NCI-H1048 (cell line): ENCODE data around the gene ARHGAP9.
"Not testable (repeated sequence)": the region's sequence is repeated elsewhere in the genome, so short reads cannot be mapped to it uniquely, and the experiment has no call there.

Experiments
- DNase-seq: peaks from one replicate; lab custom pipeline; 2025; lab: John Stamatoyannopoulos, UW

Gene ARHGAP9

GRCh38 chr12:57479376-57480115 lies at the start of gene ARHGAP9:
Gene ARHGAP9, minus strand, starts transcription at chr12:57479866. Its CDS starts 460 bp downstream, at chr12:57479406.
- no peak for DNase-seq

DNA sequence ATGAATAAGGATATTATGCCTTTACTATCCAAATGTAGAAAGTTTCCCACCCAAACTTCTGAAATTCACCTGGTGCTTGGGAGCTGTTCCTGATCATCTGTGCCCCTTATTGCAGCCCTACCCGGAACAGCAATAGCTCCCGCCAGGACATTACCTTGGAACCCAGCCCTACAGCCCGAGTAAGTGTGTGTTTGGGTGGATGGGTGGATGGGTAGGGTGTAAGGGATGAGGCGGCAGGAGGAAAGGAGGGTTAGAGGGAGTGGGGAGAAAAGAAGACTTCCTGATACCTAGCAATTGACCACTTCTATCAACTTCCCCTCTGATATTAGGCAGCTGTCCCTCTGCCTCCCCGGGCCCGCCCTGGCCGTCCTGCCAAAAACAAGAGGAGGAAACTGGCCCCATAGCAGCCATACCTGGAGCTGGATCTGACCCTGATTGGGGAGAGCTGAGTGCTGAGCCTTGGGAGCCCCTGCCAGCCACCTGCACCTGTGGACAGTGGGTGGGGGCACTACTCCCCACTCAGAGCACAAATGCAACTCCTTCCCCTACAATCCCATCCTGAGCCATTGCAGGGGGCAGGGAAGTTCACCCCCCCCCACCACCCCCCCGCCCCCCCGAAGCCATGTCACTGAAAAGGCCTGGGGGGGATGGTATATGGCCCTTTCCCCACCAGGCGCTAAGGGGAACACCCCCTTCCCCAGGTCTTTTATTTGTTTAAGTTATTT lies 49.3 kb upstream of the ARHGAP9 start:
- no peak for DNase-seq

DNA sequence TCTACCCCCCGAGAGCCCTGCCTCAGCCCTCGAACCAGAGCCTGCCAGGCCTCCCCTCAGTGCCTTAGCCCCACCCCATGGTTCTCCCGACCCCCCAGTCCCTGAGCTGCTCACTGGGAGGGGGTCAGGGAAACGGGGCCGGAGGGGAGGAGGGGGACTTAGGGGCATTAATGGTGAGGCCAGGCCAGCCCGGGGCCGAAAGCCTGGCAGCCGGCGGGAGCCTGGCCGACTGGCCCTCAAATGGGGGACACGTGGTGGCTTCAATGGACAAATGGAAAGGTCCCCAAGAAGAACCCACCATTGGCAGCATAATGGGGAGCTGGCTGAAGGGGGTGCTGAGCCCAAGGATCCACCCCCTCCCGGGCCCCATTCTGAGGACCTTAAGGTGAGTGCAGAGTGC lies 48.5 kb upstream of the ARHGAP9 start:
- DNase-seq = no peak

DNA sequence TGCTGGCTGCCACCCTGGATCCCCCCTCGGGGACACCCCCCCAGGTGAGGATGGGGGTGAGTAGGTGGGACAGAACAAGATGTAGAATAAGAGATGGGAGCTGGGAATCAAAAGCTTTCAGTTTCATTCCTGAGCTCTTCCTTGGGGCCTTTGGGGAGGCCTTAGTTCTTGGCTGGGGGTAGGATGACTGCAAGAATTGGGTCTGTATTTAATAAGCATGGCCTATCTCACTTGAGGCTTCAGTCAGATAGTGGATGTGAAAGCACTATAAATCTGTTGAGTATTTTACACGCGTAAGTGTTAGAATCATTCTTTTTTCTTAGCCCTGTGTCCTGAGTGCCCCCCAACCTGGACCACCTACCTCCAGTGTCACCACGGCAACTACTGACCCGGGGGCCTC lies 47.5 kb upstream of the ARHGAP9 start:
- no peak for DNase-seq

DNA sequence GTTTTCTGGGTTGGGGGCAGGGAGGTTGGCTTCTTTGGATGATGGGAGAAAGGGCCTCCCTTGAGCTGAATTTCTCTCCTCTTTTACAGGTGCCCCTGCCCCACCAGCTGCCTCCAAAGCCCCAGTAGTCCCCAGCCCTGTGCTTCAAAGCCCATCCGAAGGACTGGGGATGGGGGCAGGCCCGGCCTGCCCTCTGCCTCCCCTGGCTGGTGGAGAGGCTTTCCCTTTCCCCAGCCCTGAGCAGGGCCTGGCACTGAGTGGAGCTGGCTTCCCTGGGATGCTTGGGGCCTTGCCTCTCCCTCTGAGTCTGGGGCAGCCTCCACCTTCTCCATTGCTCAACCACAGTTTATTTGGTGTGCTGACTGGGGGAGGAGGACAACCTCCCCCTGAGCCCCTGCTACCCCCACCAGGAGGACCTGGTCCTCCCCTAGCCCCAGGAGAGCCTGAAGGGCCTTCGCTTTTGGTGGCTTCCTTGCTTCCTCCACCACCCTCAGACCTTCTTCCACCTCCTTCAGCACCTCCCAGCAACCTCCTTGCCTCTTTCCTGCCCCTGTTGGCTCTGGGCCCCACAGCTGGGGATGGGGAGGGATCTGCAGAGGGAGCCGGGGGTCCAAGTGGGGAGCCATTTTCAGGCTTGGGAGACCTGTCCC lies 46.9 kb upstream of the ARHGAP9 start:
- DNase-seq = no peak

DNA sequence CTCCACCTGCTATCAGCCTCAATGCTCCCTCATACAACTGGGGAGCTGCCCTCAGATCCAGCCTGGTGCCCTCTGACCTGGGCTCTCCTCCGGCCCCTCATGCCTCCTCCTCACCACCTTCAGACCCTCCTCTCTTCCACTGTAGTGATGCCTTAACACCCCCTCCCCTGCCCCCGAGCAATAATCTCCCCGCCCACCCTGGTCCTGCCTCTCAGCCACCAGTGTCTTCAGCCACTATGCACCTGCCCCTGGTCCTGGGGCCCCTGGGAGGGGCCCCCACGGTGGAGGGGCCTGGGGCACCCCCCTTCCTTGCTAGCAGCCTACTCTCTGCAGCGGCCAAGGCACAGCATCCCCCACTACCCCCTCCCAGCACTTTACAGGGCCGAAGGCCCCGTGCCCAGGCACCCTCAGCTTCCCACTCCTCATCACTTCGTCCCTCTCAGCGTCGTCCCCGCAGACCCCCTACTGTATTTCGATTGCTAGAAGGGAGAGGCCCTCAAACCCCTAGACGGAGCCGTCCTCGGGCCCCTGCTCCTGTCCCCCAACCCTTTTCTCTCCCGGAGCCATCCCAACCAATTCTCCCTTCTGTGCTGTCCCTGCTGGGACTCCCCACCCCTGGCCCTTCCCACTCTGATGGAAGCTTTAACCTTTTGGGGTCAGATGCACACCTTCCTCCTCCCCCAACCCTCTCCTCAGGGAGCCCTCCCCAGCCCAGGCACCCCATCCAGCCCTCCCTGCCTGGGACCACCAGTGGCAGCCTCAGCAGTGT lies 46.1 kb upstream of the ARHGAP9 start:
- DNase-seq = no peak

- DNase-seq = no peak
These were observed 45.3 kb upstream of the ARHGAP9 start for GRCh38 chr12:57524814-57525614.

DNA sequence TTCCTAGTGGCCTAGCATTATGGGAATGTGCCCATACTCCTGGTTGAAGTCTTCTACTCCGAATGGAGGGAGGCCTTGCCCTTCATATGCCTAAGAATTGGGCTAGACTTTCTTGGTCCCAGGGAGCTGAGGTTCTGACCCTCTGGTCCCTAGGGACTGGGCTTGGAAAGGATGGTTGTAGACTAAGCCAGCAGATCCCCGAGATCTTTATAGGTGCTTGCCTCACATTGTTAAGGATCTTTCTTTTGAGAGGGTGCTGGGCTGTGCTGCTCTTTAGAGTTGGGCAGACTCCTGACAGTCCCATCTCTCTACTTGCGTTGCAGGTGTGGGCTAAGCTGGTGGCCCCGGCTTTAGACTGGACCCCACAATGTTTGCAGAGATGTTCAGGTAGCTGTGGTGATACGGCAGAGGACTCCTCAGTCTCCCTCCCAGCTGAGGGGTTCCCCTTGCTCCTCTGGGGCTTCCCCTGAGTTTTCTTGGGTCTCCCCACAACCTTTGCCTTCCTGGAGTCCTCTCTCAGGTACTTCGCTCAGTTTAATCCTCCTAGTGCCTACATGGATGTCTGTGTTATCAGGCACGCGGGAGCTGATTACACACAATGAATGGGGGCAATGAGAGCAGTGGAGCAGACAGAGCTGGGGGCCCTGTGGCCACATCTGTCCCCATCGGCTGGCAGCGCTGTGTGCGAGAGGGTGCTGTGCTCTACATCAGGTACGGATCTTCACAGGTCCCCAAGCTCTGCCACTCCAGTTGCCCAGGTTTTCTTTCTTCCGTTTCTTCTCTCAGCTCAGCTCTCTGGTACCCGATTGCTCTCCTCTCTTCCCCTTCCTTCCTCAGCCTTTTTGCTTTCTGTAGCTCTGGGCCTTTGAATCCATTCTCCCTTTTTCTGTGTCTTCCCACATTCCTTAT lies 44.3 kb upstream of the ARHGAP9 start:
- DNase-seq = no peak

DNA sequence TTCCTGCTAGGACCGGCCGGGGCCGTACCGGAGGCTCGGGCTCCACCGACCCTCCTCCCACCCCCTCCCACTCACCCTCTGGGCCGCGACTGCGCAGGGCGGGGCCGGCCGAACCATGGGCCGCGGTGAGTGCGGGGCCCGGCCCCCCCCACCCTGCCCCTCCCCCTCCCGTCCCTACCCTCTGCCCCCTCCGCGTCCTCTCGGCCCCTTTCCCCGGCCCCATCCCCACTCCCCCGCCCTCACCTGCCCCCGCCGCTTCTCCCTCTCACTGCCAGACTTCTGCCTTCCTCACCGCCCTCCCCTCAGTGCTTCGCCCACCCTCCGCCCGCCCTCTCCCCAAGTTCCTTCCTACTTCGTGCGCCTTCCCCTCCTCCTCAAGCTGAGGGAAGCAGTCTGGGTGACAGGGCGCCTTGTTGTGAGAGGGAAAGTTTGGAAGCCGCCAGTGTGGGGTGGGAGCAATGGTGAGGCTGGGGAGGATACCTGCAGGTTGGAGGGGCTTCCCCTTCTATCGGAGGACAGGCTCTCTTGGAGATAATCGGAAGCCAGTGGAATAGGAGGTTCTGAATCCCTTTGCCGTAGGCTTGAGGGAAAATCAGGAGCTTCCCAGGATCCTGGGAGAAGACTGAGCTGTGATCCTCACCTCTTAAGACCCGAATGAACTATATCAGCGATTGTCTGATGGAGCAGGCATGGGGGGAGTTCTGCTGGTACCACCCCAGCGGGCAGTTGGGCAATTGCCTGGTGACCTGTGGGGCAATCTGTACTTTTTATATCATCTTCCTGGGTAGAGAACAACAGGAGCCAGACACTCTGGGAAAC lies 43.4 kb upstream of the ARHGAP9 start:
- no peak for DNase-seq

DNA sequence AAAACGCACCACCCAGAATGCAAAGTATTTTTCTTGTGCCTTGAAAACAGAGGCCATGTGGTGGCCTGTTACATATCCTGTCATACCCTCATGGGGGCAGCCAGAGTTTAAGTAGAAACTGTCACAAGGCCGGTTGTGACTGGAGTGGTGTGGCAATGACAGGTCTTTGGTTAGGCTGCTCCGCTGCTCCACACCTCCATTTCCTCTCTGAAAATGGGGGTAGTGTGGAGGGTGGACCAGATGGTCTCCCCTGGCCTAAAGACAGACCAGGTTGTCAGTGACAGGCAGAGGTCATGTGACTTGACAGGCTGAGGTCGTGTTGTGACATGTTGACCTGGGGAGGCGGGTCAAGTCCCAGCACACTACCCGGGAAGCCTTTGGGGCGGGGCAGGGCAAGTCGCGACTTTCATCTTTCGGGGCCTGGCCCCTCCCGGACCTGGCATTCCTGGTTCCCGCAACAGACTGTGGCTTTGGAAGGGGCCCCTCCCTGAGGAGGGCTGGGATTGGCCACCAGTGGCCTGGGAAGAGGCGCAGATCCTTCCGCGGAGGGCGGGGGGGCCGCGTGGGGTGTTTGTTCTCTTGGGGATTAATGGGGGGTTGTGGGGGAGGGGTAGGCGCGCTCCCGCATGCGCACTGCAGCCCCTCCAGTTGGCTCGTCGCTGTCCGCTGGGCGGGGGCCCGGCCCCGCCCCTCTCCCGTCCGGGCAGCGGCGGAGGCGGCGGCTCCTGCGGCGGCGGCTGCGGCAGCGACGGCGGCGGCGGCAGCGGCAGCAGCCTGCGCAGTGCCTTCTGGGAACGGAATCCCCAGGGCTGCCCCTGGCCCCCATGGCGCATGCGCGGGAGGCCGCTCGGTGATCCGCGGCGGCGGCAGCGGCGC lies 42.6 kb upstream of the ARHGAP9 start, which contains the start of gene MBD6:
Gene MBD6 (plus strand): TSS at position 814 of the 876 bp plus-strand sequence. CDS start 1,480 bp downstream, outside the sequence.
- peak; percentile 69 for DNase-seq

DNA sequence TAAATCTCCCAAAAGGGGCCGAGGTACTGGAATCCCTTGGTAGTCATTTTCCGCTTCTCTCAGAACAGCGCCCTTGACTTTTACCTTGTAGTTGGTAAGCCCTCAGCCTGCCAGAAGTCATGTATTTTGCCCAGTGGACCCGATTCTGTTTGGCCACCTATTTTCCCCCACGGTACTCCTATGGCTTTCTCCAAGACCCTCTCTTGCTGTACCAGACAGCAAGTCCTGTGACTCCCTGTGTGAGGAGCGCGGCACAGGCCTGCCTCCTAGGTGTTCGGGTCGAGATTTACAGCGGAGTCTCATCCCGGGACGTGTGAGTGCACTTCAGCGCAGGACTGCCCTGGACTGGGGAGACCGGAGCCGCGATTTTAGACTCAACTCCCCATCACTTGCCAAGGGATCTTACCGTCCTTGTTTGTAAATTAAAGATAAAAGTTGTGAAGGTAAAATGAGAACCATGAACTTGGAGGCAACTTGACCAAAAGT lies 41.9 kb upstream of the ARHGAP9 start:
- no peak for DNase-seq

DNA sequence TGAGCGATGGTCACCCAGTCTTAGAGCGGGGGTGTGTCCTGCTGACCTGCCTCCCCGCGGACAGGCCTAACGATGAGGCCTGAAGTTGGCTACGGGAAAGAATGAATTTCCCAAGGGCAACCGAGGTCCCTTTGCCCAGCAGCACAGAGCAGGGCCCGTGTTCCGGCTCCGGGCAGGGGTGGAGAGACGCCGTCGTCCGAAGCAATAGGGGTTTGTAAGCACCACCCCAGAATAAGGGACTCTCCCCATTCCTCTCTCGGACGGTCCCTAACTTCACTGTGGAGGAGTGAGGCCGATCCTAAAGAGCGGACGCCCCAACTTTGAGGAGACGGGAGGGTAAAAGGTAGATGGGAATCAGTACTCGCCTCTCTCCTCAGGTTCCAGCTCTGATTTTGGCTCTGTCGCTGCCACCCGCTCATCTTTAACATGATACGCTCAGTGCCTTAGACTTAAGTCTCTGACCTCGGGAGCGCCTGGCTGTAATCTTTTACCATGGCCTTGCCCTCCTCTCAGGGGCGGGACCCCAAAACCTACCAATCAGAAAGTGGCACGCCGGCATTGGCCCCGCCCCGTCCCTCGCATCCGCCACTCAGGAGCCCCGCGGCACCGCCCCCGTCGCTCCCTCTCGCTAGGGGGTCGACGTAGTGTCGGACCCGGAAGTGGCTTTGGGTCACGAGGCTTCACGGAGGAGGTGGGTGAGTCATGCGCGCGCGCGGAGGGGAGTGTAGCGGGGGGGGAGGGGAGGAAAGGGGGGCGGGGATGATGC lies 40.6 kb upstream of the ARHGAP9 start, which contains the start of gene DDIT3:
Gene DDIT3 (minus strand): TSS at position 462 of the 766 bp plus-strand sequence. CDS start 3,108 bp downstream, outside the sequence.
- peak; percentile 98 for DNase-seq

GRCh38 chr12:57519796-57520052 lies 40.1 kb upstream of the ARHGAP9 start:
- no peak for DNase-seq

GRCh38 chr12:57518920-57519795 lies 39.5 kb upstream of the ARHGAP9 start:
- DNase-seq = no peak

GRCh38 chr12:57518176-57518919 lies 38.7 kb upstream of the ARHGAP9 start:
- no peak for DNase-seq

DNA sequence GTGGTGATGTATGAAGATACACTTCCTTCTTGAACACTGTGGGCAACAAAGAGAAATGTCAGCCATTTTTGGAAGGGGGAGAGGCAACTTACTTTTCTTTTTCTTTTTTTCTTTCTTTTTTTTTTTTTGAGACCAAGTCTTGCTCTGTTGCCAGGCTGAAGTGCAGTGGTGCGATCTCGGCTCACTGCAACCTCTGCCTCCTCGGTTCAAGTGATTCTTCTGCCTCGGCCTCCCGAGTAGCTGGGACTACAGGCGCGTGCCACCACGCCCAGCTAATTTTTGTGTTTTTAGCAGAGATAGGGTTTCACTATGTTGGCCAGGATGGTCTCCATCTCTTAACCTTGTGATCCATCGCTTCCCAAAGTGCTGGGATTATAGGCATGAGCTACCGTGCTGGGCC lies 38.1 kb upstream of the ARHGAP9 start:
- not testable (repeated sequence) for DNase-seq
